SK-MEL-5 (cell line): ENCODE measurements around the gene CDH10. TPM values are rescaled to one million over a fixed set of nuclear protein-coding genes. Genes with fewer than 3 reads are reported as not detected.

Experiments
- small RNA-seq, 2 experiments: library from RNA; depleted of rRNA; stranded (forward); fragments of <200 nt; gene quantifications; one replicate each; pipeline ENCODE3, GENCODE V24; 2014
- total RNA-seq: library from RNA; depleted of rRNA; stranded (reverse); fragments of >200 nt; shearing (Covaris generic); gene quantifications from 2 replicates; pipeline ENCODE4 v1.2.3, GENCODE V29; 2014

The CDH10 gene
- total RNA-seq, 1 experiment from 2014 or later: 0.34 TPM

Small RNA genes lying within 50 kb of the gene (small RNA-seq; reads per million reads assigned to genes)
- gene AC091885.1 (0 reads per million in 2 experiments), gene RF00017 (0 reads per million in 2 experiments)
